Stimulated activated CD8-positive, alpha-beta memory T cell treated with anti-CD3 and anti-CD28 coated beads, Interleukin-4, amount 100 ng/mL, for 24 hours (primary cell): ENCODE data around the gene PLCL1.
"Not testable (repeated sequence)": the region's sequence is repeated elsewhere in the genome, so short reads cannot be mapped to it uniquely, and the experiment has no call there.

Experiments
- DNase-seq: peaks from one replicate; pipeline ENCODE4 v3.0.0-alpha.2; 2020; ENCODE audit warnings: low read depth

PLCL1 gene

DNA sequence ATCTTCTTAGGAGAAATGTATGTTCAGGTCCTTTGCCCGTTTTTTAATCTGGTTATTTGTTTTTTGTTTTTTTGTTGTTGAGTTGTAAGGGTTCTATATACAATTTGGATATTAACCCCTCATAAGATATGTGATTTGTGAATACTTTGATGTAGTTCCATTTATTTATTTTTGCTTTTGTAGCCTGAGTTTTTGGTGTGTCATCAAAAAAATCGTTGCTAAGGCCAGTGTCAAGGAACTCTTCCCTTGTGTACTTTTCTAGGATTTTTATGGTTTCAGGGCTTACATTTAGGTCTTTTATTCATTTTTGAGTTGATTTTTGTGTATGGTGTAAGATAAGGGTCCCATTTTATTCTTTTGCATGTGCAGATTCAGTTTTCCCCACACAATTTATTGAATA is 372.6 kb downstream of the PLCL1 start:
- DNase-seq, result no peak

DNA sequence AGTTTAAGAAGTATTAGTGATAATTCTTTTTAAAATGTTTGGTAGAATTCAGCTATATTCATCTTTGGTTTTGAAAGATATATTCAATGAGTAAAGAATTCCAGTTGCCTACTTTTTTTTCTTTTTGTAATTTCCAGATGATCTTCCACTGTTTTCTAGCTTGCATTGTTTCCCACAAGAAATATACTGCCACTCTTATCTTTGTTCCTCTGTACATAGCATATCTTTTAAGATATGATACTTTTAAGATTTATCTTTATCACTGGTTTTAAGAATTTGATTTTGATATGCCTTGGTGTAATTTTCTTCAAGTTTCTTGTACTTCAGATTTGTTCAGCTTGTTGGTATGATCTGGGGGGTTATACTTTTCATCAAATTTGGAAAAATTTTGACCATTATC is 374.4 kb downstream of the PLCL1 start:
- DNase-seq, result no peak

DNA sequence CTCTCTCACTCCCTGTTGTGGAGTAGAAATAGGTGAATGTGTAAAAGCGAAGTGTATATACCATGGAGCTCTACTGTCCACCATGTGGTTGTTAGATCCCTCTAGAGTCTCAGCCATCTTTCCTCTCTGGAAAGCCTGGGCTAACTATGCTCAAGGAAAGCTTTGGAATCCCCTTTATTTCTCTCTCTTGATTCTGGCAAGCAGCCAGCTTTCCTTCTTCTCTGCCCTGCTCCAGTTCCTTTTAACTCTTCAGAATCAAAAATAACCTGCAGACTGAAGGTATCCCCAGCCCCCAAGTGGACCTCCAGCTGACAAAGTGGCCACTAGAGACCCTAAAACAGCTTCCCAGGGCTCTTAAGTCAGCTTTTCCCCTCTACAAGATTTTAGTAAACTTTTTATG is 381.9 kb downstream of the PLCL1 start:
- DNase-seq, result no peak

DNA sequence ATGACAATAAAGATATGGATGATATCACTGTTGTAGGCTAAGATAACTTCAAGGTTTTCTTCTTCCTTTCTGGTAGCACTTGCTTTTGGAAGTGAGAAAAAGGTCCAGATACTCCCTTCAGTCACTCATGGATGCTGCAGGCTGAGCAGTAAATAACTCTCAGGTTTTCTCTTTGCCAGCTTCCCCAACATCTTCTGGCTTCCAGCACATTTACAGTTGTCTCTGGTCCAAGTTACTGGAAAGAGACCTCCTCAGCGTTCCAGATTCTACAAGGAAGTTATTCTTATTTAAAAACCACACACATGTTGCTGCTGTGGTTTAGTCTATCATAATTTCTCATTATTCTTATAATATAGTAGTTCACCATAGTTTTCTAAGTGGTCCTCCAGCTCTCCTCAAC is 383.4 kb downstream of the PLCL1 start:
- no peak for DNase-seq

DNA sequence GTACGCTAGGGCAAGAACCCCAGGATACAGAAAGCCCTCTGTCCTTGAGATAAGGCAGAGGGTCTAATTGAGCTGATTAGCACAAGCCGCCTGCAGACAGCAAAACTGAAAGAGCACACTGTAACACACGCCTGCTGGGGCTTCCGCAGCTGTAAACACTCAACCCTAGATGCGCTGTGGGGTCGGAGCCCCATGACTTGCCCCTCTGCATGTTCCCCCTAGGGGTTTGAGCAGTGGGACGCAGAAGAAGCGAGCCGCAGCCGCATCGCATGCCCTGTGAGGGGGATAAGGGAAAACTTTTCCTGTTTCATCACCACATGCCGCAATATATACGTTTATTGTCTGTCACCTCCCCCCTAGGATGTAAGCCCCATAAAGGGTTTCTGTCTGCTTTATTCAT is 384.6 kb downstream of the PLCL1 start:
- no peak for DNase-seq

DNA sequence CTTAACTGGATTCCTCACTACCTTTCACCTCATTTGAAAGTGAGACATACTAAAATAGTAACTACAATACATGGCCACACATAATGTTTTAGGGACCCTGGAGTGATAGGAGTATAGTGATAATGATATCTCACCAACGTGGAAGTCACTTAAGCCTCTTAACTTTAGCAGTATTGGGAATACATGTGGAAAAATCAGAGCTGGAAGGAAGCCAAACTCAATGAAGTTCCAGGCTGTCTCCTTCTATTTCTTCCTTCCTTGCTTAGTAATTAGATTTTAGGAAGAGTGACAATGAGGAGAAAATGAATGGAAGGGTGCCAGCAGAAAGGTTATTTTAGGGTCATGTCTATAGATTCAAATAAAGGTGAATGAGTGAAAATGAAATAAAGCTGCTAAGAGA is 387.3 kb downstream of the PLCL1 start:
- no peak for DNase-seq

DNA sequence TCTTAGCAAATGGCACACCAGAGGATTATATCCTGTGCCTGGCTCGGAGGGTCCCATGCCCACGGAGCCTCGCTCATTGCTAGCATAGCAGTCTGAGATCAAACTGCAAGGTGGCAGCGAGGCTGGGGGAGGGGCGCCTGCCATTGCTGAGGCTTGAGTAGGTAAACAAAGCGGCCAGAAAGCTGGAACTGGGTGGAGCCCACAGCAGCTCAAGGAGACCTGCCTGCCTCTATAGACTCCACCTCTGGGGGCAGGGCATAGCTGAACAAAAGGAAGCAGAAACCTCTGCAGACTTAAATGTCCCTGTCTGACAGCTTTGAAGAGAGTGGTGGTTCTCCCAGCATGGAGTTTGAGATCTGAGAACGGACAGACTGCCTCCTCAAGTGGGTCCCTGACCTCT is 392.2 kb downstream of the PLCL1 start:
- DNase-seq, result not testable (repeated sequence)
